GM12878 (cell line): ENCODE measurements around the gene ABCG5. TPM values are rescaled to one million over a fixed set of nuclear protein-coding genes. Genes with fewer than 3 reads are reported as not detected.

Experiments used
- ATF7 ChIP-seq: fragments of 450-650 bp; IDR thresholded peaks from 2 replicates; pipeline ENCODE4 v1.6.1; 2016; ENCODE audit warnings: low read depth, mild to moderate bottlenecking
- BCL11A ChIP-seq: IDR thresholded peaks from 2 replicates; pipeline ENCODE4 v1.6.1; 2011; ENCODE audit warnings: low read depth, low read length
- BMI1 ChIP-seq: fragments of 450-650 bp; IDR thresholded peaks from 2 replicates; pipeline ENCODE4 v1.6.1; 2016; ENCODE audit warnings: mild to moderate bottlenecking, moderate library complexity, borderline replicate concordance
- CHD1 ChIP-seq: IDR thresholded peaks from 2 replicates; pipeline ENCODE4 v1.6.1; 2012; ENCODE audit warnings: low read depth, low read length, improper control_type of control experiment
- CHD2 ChIP-seq: IDR thresholded peaks from 2 replicates; pipeline ENCODE4 v1.6.1; 2011; ENCODE audit warnings: low read depth, low read length, improper control_type of control experiment, borderline replicate concordance
- CREB1 ChIP-seq: IDR thresholded peaks from 2 replicates; pipeline ENCODE4 v1.6.1; 2012; ENCODE audit warnings: low read depth, mild to moderate bottlenecking, inconsistent platforms
- CREM ChIP-seq: IDR thresholded peaks from 2 replicates; pipeline ENCODE4 v1.6.1; 2014; ENCODE audit warnings: antibody characterized with exemption, low read depth
- EED ChIP-seq: sonication (generic); IDR thresholded peaks from 2 replicates; pipeline ENCODE4 v1.6.1; 2016; ENCODE audit warnings: antibody characterized with exemption, low read depth
- GABPA ChIP-seq: IDR thresholded peaks from 2 replicates; pipeline ENCODE4 v1.6.1; 2014; ENCODE audit warnings: antibody characterized with exemption, low read depth, mild to moderate bottlenecking, inconsistent platforms
- IKZF1 ChIP-seq: fragments of 450-650 bp; conservative IDR thresholded peaks from 2 replicates; pipeline ENCODE4 v1.6.1; 2017; ENCODE audit warnings: antibody characterized with exemption, mild to moderate bottlenecking
- MTA3 ChIP-seq: IDR thresholded peaks from 2 replicates; pipeline ENCODE4 v1.6.1; 2012; ENCODE audit warnings: low read length, inconsistent platforms, borderline replicate concordance
- NBN ChIP-seq: fragments of 450-650 bp; IDR thresholded peaks from 2 replicates; pipeline ENCODE4 v1.6.1; 2016
- POLR2A ChIP-seq: IDR thresholded peaks from 2 replicates; pipeline ENCODE4 v1.6.1; 2011; ENCODE audit warnings: low read depth, mild to moderate bottlenecking, low read length
- SIX5 ChIP-seq: IDR thresholded peaks from 2 replicates; pipeline ENCODE4 v1.6.1; 2011; ENCODE audit warnings: mild to moderate bottlenecking, low read depth, low read length, moderate library complexity; ENCODE audit not compliant: severe bottlenecking
- TAF1 ChIP-seq: IDR thresholded peaks from 2 replicates; pipeline ENCODE4 v1.6.1; 2011; ENCODE audit warnings: mild to moderate bottlenecking, low read depth, low read length, borderline replicate concordance
- ZNF217 ChIP-seq: fragments of 450-650 bp; IDR thresholded peaks from 2 replicates; pipeline ENCODE4 v1.6.1; 2017; ENCODE audit warnings: antibody characterized with exemption, mild to moderate bottlenecking
- ZSCAN29 ChIP-seq: fragments of 450-650 bp; IDR thresholded peaks from 2 replicates; pipeline ENCODE4 v1.6.1; 2017; ENCODE audit warnings: mild to moderate bottlenecking, moderate library complexity
- polyA plus RNA-seq, 11 experiments: library from polyadenylated mRNA; depleted of rRNA in 4 of 11; unstranded in 6 of 11; stranded (reverse) in 5 of 11; fragments of >200 nt; fragmentation: Nextera tagmentation in 4 of 11; fragmentation: Illumina TruSeq in 1 of 11; extraction: Ambion mirVana in 4 of 11; extraction: Trizol in 1 of 11; gene quantifications; 1 replicate in 1 of 11; 2 replicates in 10 of 11; pipeline versions ENCODE4 v1.2.1 to v1.2.3, GENCODE V29; 2011 to 2016; ENCODE audit warnings: inconsistent platforms in 2 of 11, missing spikeins in 2 of 11, low read depth in 1 of 11
- total RNA-seq, 4 experiments: library from RNA; depleted of rRNA in 3 of 4; stranded (reverse); fragments of >200 nt in 3 of 4; fragmentation: Illumina TruSeq in 1 of 4; extraction: Trizol in 1 of 4; gene quantifications; 2 replicates each; pipeline versions ENCODE4 v1.2.1 to v1.2.3, GENCODE V29; 2013 to 2021
- TF ChIP-seq, protein P1 (sequence below): fragments of 450-650 bp; IDR thresholded peaks from 2 replicates; pipeline ENCODE4 v1.6.1; 2017; ENCODE audit warnings: mild to moderate bottlenecking, low read depth, inconsistent platforms; ENCODE audit not compliant: poor library complexity, severe bottlenecking
- TF ChIP-seq, protein P2 (sequence below): IDR thresholded peaks from 2 replicates; pipeline ENCODE4 v1.6.1; 2011; ENCODE audit warnings: mild to moderate bottlenecking, low read depth, low read length, moderate library complexity; ENCODE audit not compliant: insufficient replicate concordance
- TF ChIP-seq, protein P3 (sequence below): fragments of 450-650 bp; IDR thresholded peaks from 2 replicates; pipeline ENCODE4 v1.6.1; 2017; ENCODE audit warnings: low read depth, mild to moderate bottlenecking, moderate library complexity
- TF ChIP-seq, protein P4 (sequence below): fragments of 450-650 bp; formaldehyde crosslinking; IDR thresholded peaks from 2 replicates; pipeline ENCODE4 v1.4.0; 2020; ENCODE audit warnings: mild to moderate bottlenecking, moderate library complexity

ABCG5 gene
- total and polyA plus RNA-seq, 10 of the 15 experiments (the other 5 are each of a cell fraction or from before 2014, with no cell fraction given): not detected

DNA sequence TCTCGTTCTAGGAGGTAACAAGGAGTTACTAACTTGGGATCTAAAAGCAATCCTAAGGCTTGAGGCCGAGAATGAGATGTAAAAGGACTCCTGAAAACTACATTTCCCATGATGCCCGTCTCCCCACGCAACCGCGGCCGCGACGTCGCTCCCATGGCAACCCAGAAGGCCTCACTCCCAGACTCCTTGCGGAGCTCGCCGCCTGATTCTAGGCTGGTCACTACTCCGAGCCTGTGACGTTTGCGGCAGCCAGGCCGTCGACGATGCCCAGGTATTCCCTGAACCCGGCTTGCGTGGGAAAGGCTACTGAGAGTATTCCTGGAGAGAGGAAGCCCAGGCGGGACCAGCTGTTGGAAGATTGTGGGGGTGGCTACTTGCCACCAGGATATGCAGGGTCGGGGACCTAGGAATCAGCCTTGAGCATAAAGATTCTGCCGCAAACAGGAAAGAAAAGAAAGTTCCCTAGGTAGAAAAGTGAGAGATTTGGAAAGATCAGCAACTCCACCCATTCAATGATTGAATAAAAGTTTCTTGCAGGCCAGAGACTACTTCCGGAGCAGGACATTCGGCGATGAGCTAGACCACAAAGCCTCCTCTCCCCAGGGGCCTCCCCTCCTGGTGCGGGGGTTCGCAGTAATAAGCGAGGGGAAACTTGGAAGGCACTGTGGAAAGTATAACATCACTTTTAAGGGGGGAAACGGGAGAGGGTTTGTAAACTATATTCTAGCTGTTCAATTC, 64.6 kb downstream of the ABCG5 start, which contains the start of gene DYNC2LI1 (continued):
- TF ChIP-seq, protein P1, sequence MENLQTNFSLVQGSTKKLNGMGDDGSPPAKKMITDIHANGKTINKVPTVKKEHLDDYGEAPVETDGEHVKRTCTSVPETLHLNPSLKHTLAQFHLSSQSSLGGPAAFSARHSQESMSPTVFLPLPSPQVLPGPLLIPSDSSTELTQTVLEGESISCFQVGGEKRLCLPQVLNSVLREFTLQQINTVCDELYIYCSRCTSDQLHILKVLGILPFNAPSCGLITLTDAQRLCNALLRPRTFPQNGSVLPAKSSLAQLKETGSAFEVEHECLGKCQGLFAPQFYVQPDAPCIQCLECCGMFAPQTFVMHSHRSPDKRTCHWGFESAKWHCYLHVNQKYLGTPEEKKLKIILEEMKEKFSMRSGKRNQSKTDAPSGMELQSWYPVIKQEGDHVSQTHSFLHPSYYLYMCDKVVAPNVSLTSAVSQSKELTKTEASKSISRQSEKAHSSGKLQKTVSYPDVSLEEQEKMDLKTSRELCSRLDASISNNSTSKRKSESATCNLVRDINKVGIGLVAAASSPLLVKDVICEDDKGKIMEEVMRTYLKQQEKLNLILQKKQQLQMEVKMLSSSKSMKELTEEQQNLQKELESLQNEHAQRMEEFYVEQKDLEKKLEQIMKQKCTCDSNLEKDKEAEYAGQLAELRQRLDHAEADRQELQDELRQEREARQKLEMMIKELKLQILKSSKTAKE: no peak
- TF ChIP-seq GABPA (peak; percentile 59), CHD1 (no peak), MTA3 (no peak), CHD2 (0 out of 2 replicates have a peak, but pooled peaks have one; percentile 43), CREB1 (peak; percentile 93), IKZF1 (peak; percentile 88), NBN (peak; percentile 81), ATF7 (peak; percentile 75), CREM (peak; percentile 96), POLR2A (peak; percentile 64), SIX5 (peak; percentile 95), ZNF217 (no peak), TAF1 (no peak), ZSCAN29 (no peak), EED (peak; percentile 53; the same call in 1 of the 2 replicates), BMI1 (peak; percentile 97), BCL11A (no peak)
- TF ChIP-seq, protein P2, sequence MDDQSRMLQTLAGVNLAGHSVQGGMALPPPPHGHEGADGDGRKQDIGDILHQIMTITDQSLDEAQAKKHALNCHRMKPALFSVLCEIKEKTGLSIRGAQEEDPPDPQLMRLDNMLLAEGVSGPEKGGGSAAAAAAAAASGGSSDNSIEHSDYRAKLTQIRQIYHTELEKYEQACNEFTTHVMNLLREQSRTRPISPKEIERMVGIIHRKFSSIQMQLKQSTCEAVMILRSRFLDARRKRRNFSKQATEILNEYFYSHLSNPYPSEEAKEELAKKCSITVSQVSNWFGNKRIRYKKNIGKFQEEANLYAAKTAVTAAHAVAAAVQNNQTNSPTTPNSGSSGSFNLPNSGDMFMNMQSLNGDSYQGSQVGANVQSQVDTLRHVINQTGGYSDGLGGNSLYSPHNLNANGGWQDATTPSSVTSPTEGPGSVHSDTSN: no peak
- TF ChIP-seq, protein P3, sequence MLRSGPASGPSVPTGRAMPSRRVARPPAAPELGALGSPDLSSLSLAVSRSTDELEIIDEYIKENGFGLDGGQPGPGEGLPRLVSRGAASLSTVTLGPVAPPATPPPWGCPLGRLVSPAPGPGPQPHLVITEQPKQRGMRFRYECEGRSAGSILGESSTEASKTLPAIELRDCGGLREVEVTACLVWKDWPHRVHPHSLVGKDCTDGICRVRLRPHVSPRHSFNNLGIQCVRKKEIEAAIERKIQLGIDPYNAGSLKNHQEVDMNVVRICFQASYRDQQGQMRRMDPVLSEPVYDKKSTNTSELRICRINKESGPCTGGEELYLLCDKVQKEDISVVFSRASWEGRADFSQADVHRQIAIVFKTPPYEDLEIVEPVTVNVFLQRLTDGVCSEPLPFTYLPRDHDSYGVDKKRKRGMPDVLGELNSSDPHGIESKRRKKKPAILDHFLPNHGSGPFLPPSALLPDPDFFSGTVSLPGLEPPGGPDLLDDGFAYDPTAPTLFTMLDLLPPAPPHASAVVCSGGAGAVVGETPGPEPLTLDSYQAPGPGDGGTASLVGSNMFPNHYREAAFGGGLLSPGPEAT: peak; percentile 82
- TF ChIP-seq, protein P4, sequence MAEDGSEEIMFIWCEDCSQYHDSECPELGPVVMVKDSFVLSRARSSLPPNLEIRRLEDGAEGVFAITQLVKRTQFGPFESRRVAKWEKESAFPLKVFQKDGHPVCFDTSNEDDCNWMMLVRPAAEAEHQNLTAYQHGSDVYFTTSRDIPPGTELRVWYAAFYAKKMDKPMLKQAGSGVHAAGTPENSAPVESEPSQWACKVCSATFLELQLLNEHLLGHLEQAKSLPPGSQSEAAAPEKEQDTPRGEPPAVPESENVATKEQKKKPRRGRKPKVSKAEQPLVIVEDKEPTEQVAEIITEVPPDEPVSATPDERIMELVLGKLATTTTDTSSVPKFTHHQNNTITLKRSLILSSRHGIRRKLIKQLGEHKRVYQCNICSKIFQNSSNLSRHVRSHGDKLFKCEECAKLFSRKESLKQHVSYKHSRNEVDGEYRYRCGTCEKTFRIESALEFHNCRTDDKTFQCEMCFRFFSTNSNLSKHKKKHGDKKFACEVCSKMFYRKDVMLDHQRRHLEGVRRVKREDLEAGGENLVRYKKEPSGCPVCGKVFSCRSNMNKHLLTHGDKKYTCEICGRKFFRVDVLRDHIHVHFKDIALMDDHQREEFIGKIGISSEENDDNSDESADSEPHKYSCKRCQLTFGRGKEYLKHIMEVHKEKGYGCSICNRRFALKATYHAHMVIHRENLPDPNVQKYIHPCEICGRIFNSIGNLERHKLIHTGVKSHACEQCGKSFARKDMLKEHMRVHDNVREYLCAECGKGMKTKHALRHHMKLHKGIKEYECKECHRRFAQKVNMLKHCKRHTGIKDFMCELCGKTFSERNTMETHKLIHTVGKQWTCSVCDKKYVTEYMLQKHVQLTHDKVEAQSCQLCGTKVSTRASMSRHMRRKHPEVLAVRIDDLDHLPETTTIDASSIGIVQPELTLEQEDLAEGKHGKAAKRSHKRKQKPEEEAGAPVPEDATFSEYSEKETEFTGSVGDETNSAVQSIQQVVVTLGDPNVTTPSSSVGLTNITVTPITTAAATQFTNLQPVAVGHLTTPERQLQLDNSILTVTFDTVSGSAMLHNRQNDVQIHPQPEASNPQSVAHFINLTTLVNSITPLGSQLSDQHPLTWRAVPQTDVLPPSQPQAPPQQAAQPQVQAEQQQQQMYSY (CRISPR knock-in tag): no peak
